H1 (cell line): Measurements from ENCODE around the gene TUBA8.

ENCODE experiments used
- CTCF ChIP-seq, 3 experiments: IDR thresholded peaks; 1 replicate in 2 of 3; 2 replicates in 1 of 3; pipeline versions ENCODE4 v1.5.1 to v1.6.1; 2011; ENCODE audit warnings: low read length in 3 of 3, mild to moderate bottlenecking in 3 of 3, inconsistent platforms in 2 of 3, low read depth in 1 of 3, moderate library complexity in 1 of 3; ENCODE audit not compliant: insufficient read depth in 1 of 3; ENCODE audit errors: control extremely low read depth in 1 of 3
- EP300 ChIP-seq, 2 experiments: IDR thresholded peaks; 1 replicate in 1 of 2; 2 replicates in 1 of 2; pipeline ENCODE4 v1.6.1; 2011 to 2012; ENCODE audit warnings: low read depth in 2 of 2, low read length in 2 of 2, mild to moderate bottlenecking in 2 of 2, borderline replicate concordance in 1 of 2, inconsistent platforms in 1 of 2, moderate library complexity in 1 of 2
- EZH2 ChIP-seq: fragments of 200-600 bp; sonication (generic); IDR thresholded peaks from 2 replicates; pipeline ENCODE4 v1.7.1; 2012; ENCODE audit warnings: low read depth, mild to moderate bottlenecking, moderate library complexity, low read length, inconsistent platforms; ENCODE audit not compliant: severe bottlenecking
- GABPA ChIP-seq: IDR thresholded peaks from 2 replicates; pipeline ENCODE4 v1.6.1; 2011; ENCODE audit warnings: mild to moderate bottlenecking, low read length, moderate library complexity, borderline replicate concordance; ENCODE audit not compliant: insufficient read depth
- NRF1 ChIP-seq: IDR thresholded peaks from 2 replicates; pipeline ENCODE4 v1.6.1; 2011; ENCODE audit warnings: mild to moderate bottlenecking, low read depth, low read length, improper control_type of control experiment
- POLR2A ChIP-seq, 2 experiments: IDR thresholded peaks; 1 replicate in 1 of 2; 2 replicates in 1 of 2; pipeline ENCODE4 v1.6.1; 2011; ENCODE audit warnings: low read depth in 2 of 2, low read length in 2 of 2, mild to moderate bottlenecking in 2 of 2; ENCODE audit errors: control extremely low read depth in 1 of 2
- SIN3A ChIP-seq, 2 experiments: IDR thresholded peaks in 1 of 2; conservative IDR thresholded peaks in 1 of 2; 2 replicates each; pipeline ENCODE4 v1.6.1; 2011 to 2012; ENCODE audit warnings: low read length in 2 of 2, improper control_type of control experiment in 1 of 2, low read depth in 1 of 2, mild to moderate bottlenecking in 1 of 2
- TCF12 ChIP-seq: IDR thresholded peaks from 2 replicates; pipeline ENCODE4 v1.6.1; 2011; ENCODE audit warnings: low read depth, mild to moderate bottlenecking, low read length
- YY1 ChIP-seq: IDR thresholded peaks from 2 replicates; pipeline ENCODE4 v1.6.1; 2011; ENCODE audit warnings: low read depth, mild to moderate bottlenecking, low read length

- no peak for TF ChIP-seq CTCF (IDR thresholded peaks at IDR 0.05; ENCODE audit: control extremely low read depth in 1 of 3, insufficient read depth in 1 of 3, low read depth in 1 of 3, low read length in 3 of 3)
- no peak for TF ChIP-seq TCF12
- no peak for TF ChIP-seq EZH2
- no peak for TF ChIP-seq NRF1
- TF ChIP-seq EP300 (IDR thresholded peaks at IDR 0.05; ENCODE audit: borderline replicate concordance in 1 of 2, low read depth in 2 of 2, low read length in 2 of 2), result no peak
- TF ChIP-seq GABPA, result no peak
- TF ChIP-seq YY1, result no peak
- TF ChIP-seq POLR2A (IDR thresholded peaks at IDR 0.05; ENCODE audit: control extremely low read depth in 1 of 2, low read depth in 2 of 2, low read length in 2 of 2), result no peak
- no peak for TF ChIP-seq SIN3A (conservative IDR thresholded peaks at IDR 0.05 in 1 of 2, IDR thresholded peaks at IDR 0.05 in 1 of 2; ENCODE audit: low read depth in 1 of 2, low read length in 2 of 2)
These were observed 46.0 kb upstream of the TUBA8 start for GRCh38 chr22:18064636-18065035.
